ENCODE measurements around the gene PDHB. TPM values are rescaled to one million over a fixed set of nuclear protein-coding genes. Genes with fewer than 3 reads are reported as not detected.

The PDHB gene
- total and polyA plus RNA-seq, 4 donors = 47.8 to 92.1 (median 60.6) TPM

- WGBS = 95% methylated on average over 2 of the region's 2 CpGs
- TF ChIP-seq FOXA1 (IDR thresholded peaks at IDR 0.05) (no peak), YY1 (IDR thresholded peaks at IDR 0.05) (no peak), RAD21 (IDR thresholded peaks at IDR 0.05) (no peak), SP1 (IDR thresholded peaks at IDR 0.05) (no peak), ZBTB33 (IDR thresholded peaks at IDR 0.05) (no peak), NR2F2 (IDR thresholded peaks at IDR 0.05) (no peak), TAF1 (conservative IDR thresholded peaks at IDR 0.05) (no peak), ATF3 (IDR thresholded peaks at IDR 0.05) (no peak), GABPA (IDR thresholded peaks at IDR 0.05 in 1 of 2, conservative IDR thresholded peaks at IDR 0.05 in 1 of 2) (no peak), RXRA (IDR thresholded peaks at IDR 0.05) (no peak)
- no peak overlapping the region for H3K4me3 ChIP-seq (ENCODE audit: low read depth in 1 of 3, low read length in 3 of 3)
- H3K27ac ChIP-seq (ENCODE audit: low read depth in 1 of 2, low read length in 2 of 2) = no peak overlapping the region
- H3K9ac ChIP-seq (ENCODE audit: low read depth in 1 of 2, low read length in 2 of 2) = no peak overlapping the region
- H3K36me3 ChIP-seq (ENCODE audit: control insufficient read depth in 4 of 4, insufficient read depth in 3 of 4, low read depth in 1 of 4, low read length in 3 of 4) = no peaks in the 10 kb centered on the region
- no peaks in the 10 kb centered on the region for H3K9me3 ChIP-seq (ENCODE audit: control insufficient read depth in 4 of 4, low read length in 3 of 4)
- H3K27me3 ChIP-seq (ENCODE audit: control insufficient read depth in 4 of 4, insufficient read depth in 4 of 4, low read length in 3 of 4) = no peaks in the 10 kb centered on the region
- H3K4me1 ChIP-seq (ENCODE audit: control insufficient read depth in 4 of 4, insufficient read depth in 4 of 4, low read length in 3 of 4) = peaks cover 0 to 7% (median 4%) of the 10 kb centered on the region in 4 donors
- DNase-seq (ENCODE audit: low spot score) = no peak
These were observed 46.7 kb upstream of the PDHB start for GRCh38 chr3:58480309-58480708.

- Histone ChIP-seq H3K4me1 (ENCODE audit: control insufficient read depth in 4 of 4, insufficient read depth in 4 of 4, low read length in 3 of 4) (peaks cover 5 to 22% (median 17%) of the 10 kb centered on the region in 4 donors), H3K27me3 (ENCODE audit: control insufficient read depth in 4 of 4, insufficient read depth in 4 of 4, low read length in 3 of 4) (no peaks in the 10 kb centered on the region), H3K9me3 (ENCODE audit: control insufficient read depth in 4 of 4, low read length in 3 of 4) (no peaks in the 10 kb centered on the region), H3K27ac (ENCODE audit: low read depth in 1 of 2, low read length in 2 of 2) (no peak overlapping the region), H3K9ac (ENCODE audit: low read depth in 1 of 2, low read length in 2 of 2) (no peak overlapping the region), H3K4me3 (ENCODE audit: low read depth in 1 of 3, low read length in 3 of 3) (no peak overlapping the region), H3K36me3 (ENCODE audit: control insufficient read depth in 4 of 4, insufficient read depth in 3 of 4, low read depth in 1 of 4, low read length in 3 of 4) (no peaks in the 10 kb centered on the region)
- 93% methylated on average over 2 of the region's 2 CpGs for WGBS
- TF ChIP-seq FOXA1 (IDR thresholded peaks at IDR 0.05) (no peak), RXRA (IDR thresholded peaks at IDR 0.05) (no peak), HNF4A (conservative IDR thresholded peaks at IDR 0.05) (no peak), RAD21 (IDR thresholded peaks at IDR 0.05) (no peak), MAX (IDR thresholded peaks at IDR 0.05) (no peak), HNF4G (IDR thresholded peaks at IDR 0.05) (no peak), REST (IDR thresholded peaks at IDR 0.05) (no peak), TAF1 (conservative IDR thresholded peaks at IDR 0.05) (no peak), ZBTB33 (IDR thresholded peaks at IDR 0.05) (no peak), CTCF (IDR thresholded peaks at IDR 0.05; ENCODE audit: low read depth, low read length, missing input control) (no peak), GABPA (IDR thresholded peaks at IDR 0.05 in 1 of 2, conservative IDR thresholded peaks at IDR 0.05 in 1 of 2) (no peak), EGR1 (IDR thresholded peaks at IDR 0.05; ENCODE audit: low read depth in 2 of 2) (no peak), NR2F2 (IDR thresholded peaks at IDR 0.05) (no peak)
- no peak for DNase-seq (ENCODE audit: low spot score)
These were observed 45.1 kb upstream of the PDHB start for GRCh38 chr3:58478781-58479180.

Measured in liver (tissue), 9 donors.